Fibroblast of skin of right quadriceps (primary cell): ENCODE data around the gene INMT.

Experiments
- DNase-seq: peaks from one replicate; pipeline ENCODE4 v3.0.0-alpha.2; 2013

INMT gene

GRCh38 chr7:30728591-30729100, 23.3 kb upstream of the INMT start:
- no peak for DNase-seq

DNA sequence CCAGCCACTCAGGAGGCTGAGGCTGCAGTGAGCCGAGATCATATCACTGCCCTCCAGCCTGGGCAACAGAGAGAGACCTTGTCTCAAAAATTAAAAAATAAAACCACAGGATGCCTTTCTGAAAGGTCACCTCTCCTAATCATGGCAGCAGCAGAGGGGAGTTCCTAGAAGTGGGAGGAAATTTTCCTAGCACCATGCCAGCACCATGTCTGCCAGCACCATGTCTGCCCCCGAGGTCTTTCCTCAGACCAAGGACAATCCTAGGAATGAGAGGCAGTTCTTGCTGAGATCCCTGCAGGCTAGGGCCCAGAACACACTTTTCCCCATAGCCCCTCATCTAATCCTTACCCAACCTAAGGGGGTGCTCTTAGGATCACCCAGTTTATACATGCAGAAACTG, 22.3 kb upstream of the INMT start:
- no peak for DNase-seq

GRCh38 chr7:30730097-30730496, 21.8 kb upstream of the INMT start:
- no peak for DNase-seq

GRCh38 chr7:30730996-30731395, 20.9 kb upstream of the INMT start:
- DNase-seq: no peak

- DNase-seq: no peak
Observed at GRCh38 chr7:30731581-30731980, 20.4 kb upstream of the INMT start.

DNA sequence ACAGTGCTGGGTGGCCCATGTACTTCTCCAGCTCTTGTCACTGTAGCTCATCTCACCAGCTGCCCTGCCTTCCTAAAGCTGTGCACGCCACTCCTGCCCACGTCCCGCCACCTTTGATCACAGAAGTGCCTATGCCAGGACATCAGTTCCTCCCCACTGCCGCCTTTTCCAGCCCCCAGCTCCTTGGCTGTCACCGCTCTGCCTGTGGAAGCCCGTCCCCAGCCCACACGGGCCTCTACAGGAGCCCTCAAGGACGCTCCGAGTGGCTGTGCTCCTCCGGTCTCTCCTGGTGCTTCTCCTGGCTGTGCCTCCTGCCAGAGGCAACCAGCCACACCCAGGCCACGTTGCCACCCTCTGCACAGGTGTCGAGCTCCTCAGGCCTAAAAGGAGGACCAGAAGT, 19.3 kb upstream of the INMT start:
- DNase-seq: no peak

GRCh38 chr7:30733216-30733615, 18.7 kb upstream of the INMT start:
- DNase-seq: no peak

GRCh38 chr7:30733691-30734090, 18.2 kb upstream of the INMT start:
- DNase-seq: no peak

DNA sequence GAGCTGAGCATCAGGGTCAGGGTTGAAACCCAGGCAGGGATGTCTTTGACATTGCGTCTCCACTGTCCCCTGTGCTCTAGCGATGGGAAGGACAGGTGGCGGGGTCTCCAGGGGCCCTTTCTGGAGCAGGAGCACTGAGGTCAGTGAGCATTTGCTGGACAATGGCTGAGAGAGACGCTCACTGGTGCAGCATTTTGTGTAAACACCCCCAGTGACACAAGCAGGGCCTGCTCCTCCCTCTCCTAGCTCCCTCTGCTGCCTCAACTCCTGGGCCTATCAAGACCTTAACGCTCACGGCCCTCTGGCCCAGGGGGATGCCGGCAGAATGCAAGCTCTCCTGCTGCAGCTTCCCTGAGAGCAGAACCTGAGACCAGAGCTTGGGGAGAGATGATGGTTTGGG, 17.4 kb upstream of the INMT start:
- no peak for DNase-seq

GRCh38 chr7:30735631-30736030, 16.3 kb upstream of the INMT start:
- no peak for DNase-seq

DNA sequence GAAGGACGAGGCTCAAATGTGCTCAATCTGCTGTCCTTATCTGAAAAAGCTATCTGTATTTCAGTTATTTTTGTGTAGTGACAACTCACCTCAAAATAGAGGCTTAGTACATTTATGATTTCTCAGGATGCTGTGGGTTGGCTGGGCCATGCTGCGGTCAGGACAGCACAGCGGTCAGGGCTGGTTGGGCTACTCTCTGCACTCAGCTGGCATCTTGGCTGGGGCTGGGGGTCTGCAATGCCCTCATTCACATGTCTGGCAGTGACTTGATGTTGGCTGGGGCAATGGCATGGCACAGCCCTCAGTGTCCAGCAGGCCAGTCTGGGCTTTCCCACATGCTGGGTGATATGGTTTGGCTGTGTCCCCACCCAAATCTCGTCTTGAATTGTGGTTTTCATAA, 15.6 kb upstream of the INMT start:
- DNase-seq: no peak

DNA sequence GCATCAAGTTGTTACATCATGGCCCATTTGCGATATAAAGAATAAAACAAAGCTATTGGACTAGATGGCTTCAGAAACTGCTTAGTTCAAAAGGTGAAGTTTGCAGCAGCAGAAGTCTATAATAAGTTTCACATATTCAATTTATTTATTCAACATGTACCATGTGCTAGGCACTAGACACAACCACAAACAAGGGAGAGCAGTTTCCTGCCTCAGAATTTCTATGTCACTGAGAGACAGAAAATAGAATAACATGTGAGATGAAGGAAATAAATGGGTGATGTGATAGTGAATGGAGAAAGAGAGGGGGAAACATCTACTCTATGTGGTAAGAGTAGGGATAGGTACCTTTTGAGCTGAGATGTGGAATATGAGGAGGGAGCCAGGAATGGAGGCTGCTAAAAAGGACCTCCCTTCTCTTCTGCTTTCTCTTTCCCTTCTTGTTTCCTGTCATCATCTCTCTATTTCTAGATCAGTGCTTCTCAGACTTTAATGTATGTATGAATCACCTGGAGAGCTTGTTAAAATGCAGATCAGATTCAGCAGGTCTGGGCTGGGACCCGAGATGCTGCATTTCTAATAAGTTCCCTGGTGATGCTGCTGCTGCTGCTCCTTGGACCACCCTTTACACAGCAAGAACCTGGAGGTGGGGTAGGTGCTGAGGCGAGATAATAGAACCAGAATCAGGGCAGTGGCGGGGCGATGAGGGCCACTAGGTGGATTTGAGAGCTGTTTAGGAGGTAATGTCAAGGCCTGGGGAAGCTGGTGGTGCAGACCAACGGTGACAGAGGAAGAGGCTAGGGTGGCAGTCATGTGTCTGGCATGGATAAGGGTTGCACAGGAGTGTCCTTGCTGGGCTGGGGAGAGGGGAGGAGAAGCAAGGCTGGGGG, 13.7 kb upstream of the INMT start:
- no peak for DNase-seq

DNA sequence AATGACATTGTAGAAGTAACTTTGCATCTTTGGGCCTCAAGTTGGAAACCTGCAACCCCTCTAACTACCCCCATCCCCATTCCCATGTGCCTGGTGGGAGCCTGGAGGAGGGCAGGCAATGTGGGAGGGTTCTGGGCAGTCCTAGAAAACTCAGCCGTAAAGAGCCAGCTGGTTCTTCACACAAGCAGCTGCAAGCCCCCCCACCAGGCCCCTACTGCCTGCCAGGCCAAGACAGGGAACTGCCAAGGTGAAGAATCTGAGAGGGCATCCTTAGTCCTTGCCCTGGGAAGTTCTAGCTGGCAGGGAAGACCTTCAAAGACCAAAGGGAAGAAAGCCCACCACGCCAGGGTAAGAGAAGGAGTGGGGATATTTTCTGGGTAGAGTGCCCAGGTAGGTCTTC, 12.2 kb upstream of the INMT start:
- DNase-seq: no peak

DNA sequence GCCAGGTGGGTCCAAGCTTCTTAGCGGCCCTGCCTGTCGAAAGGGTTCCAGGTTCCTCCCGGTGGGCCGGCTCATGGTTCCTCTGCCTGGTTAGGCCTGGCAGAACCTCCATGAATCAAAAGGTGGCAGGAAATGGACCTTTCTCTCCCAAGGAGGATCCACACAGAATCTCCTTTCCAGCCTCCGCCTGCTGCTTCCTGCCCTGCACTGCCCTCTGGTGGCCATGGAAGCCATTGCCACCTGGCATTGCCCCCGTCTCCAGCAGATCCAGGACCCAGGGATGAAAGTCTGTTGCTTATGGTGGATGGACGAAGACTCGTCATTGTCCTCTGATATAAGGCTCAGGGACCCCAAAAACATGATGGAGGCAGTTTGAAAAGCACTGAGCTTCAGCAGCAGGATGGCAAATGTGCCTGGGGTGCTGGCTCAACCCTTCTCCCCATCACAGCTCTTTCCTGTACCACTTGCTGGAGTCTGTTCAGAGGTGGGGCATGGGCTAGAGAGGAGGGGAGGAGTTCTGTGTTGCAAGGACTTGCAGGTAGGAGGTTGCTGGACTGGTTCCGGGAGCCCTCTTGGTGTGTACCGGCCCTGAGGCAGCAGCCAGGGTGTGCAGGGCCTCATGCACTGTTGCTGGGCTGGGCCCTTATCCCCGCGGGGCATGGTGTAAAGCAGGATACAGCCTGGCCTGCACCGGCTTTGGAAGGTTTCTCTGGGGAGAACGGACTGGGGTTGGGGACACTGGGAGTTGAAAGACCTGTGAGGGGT, 11.3 kb upstream of the INMT start:
- peak; percentile 42 for DNase-seq

DNA sequence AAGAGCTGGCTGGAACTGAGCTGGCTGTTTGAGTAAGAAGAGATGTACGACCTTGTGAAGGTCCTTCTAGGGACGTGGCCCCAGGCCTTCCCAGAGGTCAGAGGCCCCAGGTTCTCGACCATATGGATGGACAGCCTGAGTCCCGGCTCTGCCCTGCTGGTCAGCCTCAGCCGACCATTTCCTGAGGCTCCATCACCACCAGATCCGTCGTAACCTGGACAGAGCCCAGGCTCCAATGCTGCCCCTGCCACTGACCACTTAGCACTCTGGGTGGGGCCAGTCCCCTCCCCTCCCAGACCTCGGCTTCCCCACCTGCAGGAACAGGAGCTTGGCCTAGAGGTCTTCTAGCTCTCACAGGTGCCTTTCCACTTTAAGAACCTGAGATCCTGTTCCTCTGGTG, 10.6 kb upstream of the INMT start:
- DNase-seq: no peak

GRCh38 chr7:30743371-30744074, 8.4 kb upstream of the INMT start:
- DNase-seq: no peak

GRCh38 chr7:30744075-30744417, 7.9 kb upstream of the INMT start:
- DNase-seq: no peak

GRCh38 chr7:30745261-30745941, 6.5 kb upstream of the INMT start:
- DNase-seq: no peak

GRCh38 chr7:30750010-30750409, 1.9 kb upstream of the INMT start:
- DNase-seq: no peak

GRCh38 chr7:30750683-30751650, 968 bp upstream of the INMT start:
- DNase-seq: peak; percentile 73

DNA sequence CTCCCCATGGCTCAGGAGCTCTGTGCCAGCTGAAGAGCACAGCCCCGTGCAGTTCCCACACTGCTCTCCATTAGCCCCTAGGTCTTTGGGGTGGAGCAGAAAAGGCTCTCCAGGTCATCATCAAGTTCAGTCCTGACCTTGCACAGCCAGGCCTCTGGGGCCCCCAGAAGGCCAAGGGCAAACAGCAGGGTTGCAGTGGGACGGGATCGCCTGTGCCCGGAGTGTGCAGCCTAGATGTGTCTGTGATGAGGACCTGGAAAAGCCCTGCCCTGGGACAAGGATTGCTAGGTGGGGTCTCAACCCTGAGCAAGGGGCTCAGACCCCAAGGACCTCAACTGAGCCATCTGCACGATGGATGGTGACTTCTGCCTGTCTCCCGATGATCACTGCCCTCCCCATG, 549 bp downstream of the INMT start:
- no peak for DNase-seq

GRCh38 chr7:30752979-30753378, 1.0 kb downstream of the INMT start:
- no peak for DNase-seq
